SK-N-SH treated with all-trans-retinoic acid at 6 μM for 48 hours (cell line): ENCODE results near the gene PCIF1.

Experiments
- BACH2 ChIP-seq: fragments of 250-450 bp; sonication (Bioruptor Pico); IDR thresholded peaks from 2 replicates; pipeline ENCODE4 v1.9.0; 2021; ENCODE audit warnings: mild to moderate bottlenecking, borderline replicate concordance
- CREB5 ChIP-seq: fragments of 250-450 bp; sonication (Bioruptor Pico); IDR thresholded peaks from 2 replicates; pipeline ENCODE4 v1.5.1; 2020; ENCODE audit warnings: low read depth, mild to moderate bottlenecking, moderate library complexity
- TCF4 ChIP-seq: fragments of 250-450 bp; sonication (Bioruptor Pico); IDR thresholded peaks from 2 replicates; pipeline ENCODE4 v1.8.0; 2021; ENCODE audit warnings: mild to moderate bottlenecking, moderate library complexity, borderline replicate concordance
- ZFP3 ChIP-seq: fragments of 250-450 bp; sonication (Bioruptor Pico); IDR thresholded peaks from 2 replicates; pipeline ENCODE4 v1.5.0; 2020; ENCODE audit warnings: mild to moderate bottlenecking, moderate library complexity

- TF ChIP-seq TCF4 (CRISPR knock-in tag) (no peak; the same call in 1 of the 2 replicates), CREB5 (CRISPR knock-in tag) (no peak), BACH2 (CRISPR knock-in tag) (no peak), ZFP3 (no peak)
These were observed 14.7 kb upstream of the PCIF1 start for GRCh38 chr20:45919542-45920399.
